GM11168 (cell line): Measurements from ENCODE around the gene CWF19L2.
"Not testable (repeated sequence)": the region's sequence is repeated elsewhere in the genome, so short reads cannot be mapped to it uniquely, and the experiment has no call there.

ENCODE experiments used
- in situ Hi-C: fragments of 300-500 bp; cut with MboI; formaldehyde crosslinking; loops from one replicate; pipeline ENCODE4 v1.12.0; 2022; ENCODE audit warnings: low sequenced_read_pairs; ENCODE audit not compliant: unreplicated experiment

Gene CWF19L2

DNA sequence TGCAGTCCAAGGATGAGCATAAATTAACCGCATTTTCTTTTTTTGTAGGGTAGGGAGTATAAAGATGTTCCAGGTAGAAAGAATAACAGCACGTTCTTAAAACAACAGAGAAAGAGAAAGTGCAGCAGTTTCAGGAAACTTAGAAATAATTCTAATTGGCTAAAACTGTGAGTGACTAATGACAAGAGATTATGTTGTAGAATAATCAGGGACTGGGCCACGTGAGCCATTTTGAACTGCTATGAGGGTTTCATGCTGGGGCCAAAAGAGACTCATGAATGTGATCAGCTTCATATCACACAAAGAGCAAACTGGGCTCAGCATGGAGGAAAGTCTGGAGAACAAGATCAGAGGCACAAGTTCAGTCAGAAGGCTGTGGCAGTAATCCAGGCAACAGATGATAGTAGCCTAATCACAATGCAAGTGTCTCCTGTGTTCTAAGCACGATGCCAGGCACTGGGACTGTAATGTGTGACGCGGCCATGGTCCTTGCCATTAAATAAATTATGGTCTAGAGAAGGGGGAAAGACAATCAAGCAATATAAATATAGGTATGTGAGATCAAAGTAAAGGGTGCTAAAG lies 17.9 kb downstream of the CWF19L2 start:
- in situ Hi-C loops, result no loop called here

DNA sequence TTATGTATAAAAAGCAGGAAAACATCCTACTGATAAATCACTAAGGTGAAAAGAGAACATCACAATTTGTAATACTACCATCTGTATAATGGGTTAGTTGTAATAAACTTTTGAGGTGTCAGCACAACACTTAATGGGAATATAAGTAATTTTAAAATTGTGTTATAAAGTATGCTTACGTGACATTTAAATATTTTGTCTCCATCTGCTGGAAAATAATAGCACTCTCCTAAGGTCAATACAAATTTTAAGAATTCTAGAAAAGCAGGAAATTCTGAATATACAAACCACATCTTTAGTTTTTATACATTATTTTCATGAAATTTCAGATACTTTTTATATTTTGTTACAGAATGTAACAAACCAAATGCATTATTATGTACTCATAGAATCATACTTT lies 19.5 kb downstream of the CWF19L2 start:
- in situ Hi-C loops, result no loop called here

DNA sequence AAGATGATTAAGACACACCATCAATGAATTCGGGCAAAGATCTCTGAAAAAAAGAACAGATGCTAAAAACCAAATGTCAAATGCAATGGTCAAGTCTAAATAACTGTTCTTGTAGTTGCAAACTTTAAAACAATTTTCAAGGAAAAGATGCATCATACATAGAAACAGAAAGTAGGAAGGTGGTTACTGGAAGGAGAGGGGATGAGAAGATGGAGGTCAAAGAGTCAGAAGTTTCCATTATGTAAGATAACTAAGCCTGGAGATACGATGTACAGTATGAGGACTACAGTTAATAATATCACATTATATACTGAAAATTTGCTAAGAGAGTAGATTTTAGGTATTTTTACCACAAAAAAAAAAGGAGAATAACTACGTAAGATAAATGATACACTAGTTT lies 27.1 kb downstream of the CWF19L2 start:
- in situ Hi-C loops, result no loop called here

DNA sequence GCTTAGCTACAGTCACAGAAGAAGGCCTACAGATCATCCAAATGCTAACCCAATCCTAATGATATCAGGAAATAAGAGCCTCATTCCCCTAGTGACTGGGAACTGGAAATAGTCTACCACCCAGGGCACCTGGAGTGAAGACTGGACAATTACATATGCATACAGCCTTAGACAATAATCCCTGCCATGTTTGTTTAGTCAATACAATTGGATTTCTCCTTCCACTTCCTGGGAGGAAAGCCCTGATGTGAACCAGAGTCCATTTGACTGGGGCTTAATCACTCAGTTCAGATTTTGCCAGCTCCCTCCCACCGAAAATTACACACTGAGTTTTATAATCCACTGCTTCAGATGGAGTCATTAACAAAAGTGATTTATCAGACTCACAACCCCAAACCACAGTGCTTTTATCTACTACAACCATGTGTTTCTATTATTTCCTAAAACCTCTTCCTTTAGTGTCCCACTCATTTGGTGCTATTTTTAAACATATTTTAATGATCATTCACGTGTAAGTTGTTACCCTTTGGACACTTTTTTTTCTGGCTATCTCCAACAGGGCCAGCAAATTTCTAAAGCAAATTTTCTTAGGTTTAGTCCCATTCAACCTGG lies 29.9 kb downstream of the CWF19L2 start:
- in situ Hi-C loops, result no loop called here

DNA sequence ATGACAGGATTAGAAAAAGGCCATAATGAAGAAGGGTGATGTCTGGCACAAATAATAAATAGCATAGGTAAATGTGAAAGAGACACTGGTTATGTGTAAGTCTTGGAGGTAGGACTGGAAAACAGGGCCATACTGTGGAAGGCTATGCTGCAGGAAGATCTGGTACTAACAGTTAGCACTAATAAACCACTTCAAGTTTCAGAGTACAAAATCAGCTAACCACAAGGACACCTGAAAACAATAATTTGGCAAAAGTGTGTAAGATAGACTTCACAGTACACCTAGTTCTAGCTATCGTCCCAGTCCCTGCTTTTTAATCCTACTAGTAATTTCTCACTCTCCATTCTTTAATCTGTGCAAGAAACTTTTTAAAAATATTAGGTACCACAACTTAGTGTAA lies 44.3 kb downstream of the CWF19L2 start:
- in situ Hi-C loops, result no loop called here

DNA sequence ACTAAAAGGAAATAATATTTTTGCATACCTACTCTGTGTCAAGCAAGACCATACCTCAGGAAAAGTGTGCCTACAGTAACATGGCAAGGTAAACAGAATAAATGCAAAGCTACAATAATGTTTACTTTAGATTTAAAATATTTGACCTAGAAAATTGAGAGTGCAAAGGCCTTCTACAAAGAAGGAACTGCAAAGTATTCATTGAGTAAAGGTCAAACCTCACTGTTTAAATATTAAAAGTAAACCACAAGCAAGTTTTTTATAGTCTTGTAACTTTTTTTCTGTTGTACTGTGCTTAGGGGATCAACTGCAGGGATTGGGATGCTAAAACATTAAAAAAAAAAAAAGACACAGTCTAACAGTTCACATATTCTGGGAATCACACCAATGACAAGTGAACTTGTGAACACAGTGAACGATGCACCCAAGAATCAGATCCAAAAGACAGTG lies 48.8 kb downstream of the CWF19L2 start:
- in situ Hi-C loops, result no loop called here

DNA sequence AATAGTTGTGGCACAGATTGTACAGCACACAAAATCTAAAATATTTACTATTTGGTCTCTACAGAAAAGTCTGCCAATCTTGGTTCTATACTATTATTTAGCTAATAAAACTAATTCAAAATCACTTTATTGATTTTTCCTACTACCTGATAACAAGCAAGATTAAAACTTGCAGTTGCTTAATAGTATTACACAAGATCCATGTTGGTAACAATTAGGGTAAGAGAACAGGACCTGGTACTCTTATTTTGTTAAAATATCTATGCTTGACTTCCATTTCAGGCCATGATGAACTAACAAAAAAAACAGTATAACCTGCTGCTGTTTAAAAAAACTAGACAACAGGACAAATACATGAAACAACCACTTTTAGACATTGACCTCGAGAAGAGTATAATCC lies 52.4 kb downstream of the CWF19L2 start:
- in situ Hi-C loops, result no loop called here

DNA sequence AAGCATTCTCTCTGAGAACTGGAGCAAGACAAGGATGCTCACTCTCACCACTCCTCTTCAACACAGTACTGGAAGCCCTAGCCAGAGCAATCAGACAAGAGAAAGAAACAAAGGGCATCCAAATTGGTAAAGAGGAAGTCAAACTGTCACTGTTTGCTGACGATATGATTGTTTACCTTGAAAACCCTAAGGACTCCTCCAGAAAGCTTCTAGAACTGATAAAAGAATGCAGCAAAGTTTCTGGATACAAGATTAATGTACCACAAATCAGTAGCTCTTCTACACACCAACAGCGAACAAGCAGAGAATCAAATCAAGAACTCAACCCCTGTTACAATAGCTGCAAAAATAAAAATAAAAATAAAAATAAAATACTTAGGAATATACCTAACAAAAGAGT lies 56.5 kb downstream of the CWF19L2 start:
- in situ Hi-C loops, result not testable (repeated sequence)

DNA sequence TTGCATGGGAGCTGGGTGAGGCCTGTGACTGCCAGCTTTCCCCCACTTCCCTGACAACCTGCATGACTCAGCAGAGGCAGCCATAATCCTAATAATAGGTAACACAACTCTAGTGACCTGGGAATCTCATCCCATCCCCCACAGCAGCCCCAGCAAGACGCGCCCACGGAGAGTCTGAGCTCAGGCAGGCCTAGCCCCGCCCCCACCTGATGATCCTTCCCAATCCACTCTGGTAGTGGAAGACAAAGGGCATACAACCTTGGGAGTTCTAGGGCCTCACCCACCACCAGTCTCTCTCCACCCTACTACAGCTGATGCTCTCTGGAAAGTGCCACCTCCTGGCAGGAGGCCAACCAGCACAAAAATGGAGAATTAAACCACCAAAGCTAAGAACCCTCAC lies 60.3 kb downstream of the CWF19L2 start:
- in situ Hi-C loops, result no loop called here

DNA sequence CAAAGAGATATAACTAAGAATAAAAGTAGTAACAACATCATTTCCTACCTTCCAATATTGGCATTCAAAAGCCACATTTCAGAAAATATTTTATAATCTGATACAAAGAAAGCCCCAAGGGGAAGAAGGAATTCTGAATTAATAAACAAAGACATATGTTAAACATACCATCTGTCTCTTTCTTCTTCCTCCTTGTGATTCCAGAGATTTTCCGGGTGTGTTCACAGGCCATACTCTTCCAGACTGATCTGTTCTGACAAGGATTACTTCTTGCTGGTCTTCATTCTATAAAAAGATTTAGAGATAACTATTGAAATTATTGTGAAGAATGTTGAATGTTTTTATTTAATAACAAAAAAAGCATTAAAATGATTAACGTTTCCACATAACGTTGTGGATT lies 65.0 kb downstream of the CWF19L2 start:
- in situ Hi-C loops, result no loop called here

DNA sequence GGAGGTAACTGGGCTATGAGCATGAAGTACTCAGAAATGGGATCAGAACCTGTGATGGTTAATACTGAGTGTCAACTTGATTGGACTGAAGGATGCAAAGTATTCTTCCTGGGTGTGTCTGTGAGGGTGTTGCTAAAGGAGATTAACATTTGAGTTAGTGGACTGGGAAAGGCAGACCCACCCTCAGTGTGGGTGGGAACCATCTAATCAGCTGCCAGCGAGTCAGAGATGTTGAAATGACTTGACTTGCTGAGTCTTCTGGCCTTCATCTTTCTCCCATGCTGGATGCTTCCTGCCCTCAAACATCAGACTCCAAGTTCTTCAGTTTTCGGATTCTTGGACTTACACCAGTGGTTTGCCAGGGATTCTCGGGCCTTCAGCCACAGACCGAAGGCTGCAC lies 66.9 kb downstream of the CWF19L2 start:
- in situ Hi-C loops, result not testable (repeated sequence)

DNA sequence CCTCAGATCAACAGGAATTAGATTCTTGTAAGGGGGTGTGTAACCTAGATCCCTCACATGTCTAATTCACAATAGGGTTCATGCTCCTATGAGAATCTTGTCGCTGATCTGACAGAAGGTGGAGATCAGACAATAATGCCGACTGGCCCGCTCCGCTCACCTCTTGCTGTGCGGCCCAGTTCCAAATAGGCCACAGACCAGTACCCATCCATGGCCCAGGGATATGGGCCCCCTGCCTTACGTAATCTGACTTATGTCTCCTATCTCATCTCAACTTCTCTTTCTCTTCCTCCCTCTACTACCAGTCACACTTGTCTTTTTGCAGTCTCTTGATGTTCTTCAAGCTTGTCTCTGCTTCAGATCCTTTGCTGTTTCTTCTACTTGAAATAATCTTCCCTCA lies 70.0 kb downstream of the CWF19L2 start:
- in situ Hi-C loops, result no loop called here

DNA sequence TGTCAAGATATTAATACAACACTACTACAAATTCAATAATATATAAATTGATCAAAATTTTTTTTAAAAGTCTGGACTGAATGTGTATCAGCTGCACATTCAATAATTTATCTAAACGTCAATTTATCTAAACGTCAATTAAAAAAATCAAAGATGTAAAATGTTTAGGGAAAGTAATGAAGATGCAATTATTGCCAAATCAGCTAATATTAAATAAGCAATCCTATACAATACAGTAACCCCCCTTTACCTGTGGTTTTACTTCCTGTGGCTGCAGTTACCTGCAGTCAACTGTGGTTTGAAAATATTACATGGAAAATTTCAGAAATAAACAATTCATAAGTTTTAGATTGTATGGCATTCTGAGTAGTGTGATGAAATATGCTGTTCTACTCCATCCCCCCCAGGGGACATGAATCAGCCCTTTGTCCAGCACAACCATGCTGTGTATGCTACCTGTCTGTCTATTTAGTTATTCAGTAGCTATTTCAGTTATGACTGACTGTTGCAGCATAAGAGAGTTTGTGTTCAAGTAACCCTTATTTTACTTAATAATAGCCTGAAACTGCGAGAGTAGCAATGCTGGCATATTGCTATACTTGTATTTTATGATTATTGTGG lies 72.2 kb downstream of the CWF19L2 start:
- in situ Hi-C loops, result no loop called here

DNA sequence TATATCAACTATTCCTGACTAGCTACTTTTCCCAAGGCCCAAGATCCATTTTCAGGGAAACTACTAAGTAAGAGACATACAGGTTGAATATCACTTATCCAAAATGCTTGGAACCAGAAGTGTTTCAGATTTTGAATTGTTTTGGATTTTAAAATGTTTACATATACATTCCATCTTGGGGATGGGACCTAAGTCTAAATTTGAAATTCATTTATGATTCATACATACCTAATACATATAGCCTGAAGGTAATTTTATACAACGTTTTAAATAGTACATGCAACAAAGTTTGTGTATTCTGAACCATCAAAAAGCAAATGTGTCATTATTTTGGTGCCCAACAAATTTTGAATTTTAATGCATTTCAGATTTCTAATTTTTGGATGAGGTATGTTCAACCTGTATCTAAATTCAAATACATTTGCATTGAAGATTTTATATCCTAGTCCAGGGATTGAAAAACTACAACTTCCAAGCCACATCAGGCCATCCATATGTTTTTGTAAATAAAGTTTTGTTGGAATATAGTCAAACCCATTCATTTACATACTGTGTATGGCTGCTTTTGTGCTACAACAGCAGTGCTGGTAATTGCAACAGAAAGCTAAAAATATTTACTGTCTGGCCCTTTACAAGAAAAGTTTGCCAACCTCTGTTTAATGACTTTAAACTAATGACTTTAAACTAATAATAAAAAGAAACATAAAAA lies 73.3 kb downstream of the CWF19L2 start:
- in situ Hi-C loops, result no loop called here

DNA sequence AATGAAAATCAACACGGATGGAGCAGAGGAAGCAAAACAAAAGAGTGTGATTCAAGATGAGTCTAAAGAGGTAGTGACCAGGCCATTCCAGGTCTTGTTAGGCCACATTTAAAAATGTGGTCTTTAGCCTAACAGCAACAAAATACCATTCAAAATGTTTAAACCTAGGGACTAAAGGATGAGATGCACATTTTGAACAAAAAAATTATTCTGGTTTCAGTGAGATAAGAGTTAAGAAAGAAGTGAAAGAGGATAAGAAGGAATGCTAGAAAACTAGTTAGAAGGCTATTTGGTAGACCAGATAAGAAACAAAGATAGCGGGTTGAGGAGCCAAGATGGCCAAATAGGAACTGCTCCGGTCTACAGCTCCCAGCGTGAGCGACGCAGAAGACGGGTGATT lies 85.2 kb downstream of the CWF19L2 start:
- in situ Hi-C loops, result no loop called here

DNA sequence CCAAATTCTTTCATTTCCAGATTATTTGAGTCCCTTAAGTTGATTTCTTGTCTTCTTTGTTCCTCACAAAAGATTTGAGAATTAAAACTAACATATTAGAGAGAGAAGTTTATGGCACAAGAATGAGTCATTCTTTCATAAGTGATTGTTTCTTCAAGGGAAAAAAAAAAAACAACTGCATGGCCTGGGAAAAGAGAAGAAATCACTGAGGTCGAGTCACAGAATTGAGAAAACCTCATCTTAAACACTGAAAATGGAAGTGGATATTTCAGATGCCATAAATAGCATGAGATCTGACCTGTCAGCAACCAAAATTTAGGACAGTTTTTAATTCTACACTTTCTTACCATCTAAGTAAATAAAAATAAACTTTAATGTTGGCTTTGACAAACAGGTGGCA lies 87.2 kb downstream of the CWF19L2 start:
- in situ Hi-C loops, result no loop called here

DNA sequence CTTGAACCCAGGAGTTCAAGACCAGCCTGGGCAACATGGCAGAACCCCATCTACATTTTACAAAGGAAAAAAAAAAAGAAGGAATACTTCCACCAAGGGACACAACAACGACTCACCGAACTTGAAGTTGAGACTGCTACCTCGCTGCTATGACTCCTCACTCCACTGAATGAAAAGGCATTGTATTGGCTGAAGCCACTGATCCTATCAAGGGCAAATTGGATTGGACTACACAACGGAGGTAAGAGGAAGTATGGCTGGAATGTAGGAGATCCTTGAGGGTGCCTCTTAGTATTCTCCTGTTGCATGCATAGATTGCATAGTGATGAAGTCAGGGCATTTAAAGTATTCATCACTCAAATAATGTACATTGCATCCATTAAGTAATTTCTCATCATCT lies 97.9 kb downstream of the CWF19L2 start:
- in situ Hi-C loops, result no loop called here

DNA sequence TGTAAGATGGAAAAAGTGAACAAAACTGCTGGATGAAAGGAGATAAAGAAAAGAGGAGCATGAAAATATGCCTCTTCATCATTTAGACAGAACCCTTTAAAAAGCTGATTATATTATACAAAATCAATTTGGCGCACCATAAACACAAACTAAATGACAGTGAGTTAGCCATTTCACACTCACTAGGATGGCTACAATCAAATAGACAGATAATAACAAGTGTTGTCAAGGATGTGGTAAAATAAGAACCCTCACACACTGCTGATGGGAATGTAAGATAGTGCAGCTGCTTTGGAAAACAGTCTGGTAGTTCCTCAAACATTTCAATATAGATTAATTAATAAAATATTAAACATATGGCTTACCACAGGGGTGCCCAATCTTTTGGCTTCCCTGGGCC lies 99.7 kb downstream of the CWF19L2 start:
- in situ Hi-C loops, result no loop called here

DNA sequence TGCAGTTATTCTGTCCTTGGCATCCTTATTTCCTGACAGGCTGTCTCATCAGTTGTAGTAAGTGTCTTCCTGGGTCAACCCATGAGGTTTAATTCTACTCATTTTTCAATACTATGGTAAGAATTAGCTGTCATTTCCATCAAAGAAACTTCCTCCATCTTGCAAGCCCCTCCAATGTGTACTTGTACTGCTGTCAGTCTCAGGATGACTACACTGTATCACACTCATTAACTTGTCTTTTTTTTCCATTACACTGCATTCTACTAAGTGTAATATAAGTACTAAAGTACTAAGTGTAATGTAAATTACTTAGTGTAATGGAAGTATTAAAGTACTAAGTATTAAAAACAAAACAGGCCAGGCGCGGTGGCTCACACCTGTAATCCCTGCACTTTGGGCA lies 102.8 kb downstream of the CWF19L2 start:
- in situ Hi-C loops, result no loop called here

DNA sequence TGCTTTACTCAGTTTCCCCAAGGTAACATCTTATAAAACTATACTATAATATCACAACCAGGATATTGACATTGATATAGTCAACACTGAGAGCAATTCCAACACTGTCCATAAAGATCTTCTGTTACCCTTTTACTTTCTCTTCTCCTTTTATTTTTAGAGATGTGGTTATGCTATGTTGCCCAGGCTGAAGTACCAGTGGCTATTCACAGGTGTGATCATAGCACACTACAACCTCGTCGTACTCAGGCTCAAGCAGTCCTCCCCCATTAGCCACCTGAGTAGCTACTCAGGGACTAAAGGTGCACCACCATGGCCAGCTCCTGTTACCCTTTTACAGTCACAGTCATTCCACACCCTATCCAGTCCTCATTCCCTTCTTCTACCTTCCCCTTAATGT lies 119.7 kb downstream of the CWF19L2 start:
- in situ Hi-C loops, result no loop called here

DNA sequence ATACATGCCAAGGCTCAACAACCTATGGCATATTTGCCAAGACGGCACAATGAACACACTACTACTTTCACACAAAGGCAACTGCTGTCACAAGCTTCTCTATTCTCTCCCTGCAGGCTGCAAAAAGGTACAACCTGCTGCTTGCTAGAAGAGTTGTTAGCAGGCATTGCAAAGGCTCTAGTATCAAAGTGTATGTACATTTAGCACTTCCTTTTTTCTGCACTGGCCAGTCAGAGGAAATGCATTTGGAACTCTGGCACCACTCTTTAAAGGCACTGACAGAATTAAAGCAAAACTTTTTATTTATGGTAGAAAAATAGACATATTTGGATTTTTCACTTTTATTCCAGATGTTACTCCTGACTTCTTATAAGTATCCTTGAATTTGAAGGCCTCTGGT lies 125.9 kb downstream of the CWF19L2 start:
- in situ Hi-C loops, result no loop called here
